OCI-LY1 (cell line): ENCODE results near the gene TTC31.
"Not testable (repeated sequence)": the region's sequence is repeated elsewhere in the genome, so short reads cannot be mapped to it uniquely, and the experiment has no call there.

ENCODE experiments used
- H2AFZ ChIP-seq: fragments of 200-600 bp; sonication (generic), shearing (Covaris generic); 2 replicates; pipeline ENCODE4 v1.6.0; 2014; ENCODE audit warnings: antibody characterized with exemption, mild to moderate bottlenecking, low read length
- H3F3A ChIP-seq: fragments of 200-600 bp; sonication (generic), shearing (Covaris generic); 2 replicates; pipeline ENCODE4 v1.6.0; 2014; ENCODE audit warnings: mild to moderate bottlenecking, antibody characterized with exemption, low read length, moderate library complexity; ENCODE audit not compliant: insufficient read depth
- H3K27ac ChIP-seq: fragments of 200-600 bp; sonication (generic); 2 replicates; pipeline ENCODE4 v1.5.1; 2014; ENCODE audit warnings: low read length, mixed run types, mild to moderate bottlenecking, low read depth; ENCODE audit not compliant: poor library complexity, severe bottlenecking
- H3K27me3 ChIP-seq: fragments of 200-600 bp; sonication (generic); 2 replicates; pipeline ENCODE4 v1.6.0; 2014; ENCODE audit warnings: antibody characterized with exemption, mild to moderate bottlenecking, low read length, moderate library complexity; ENCODE audit not compliant: insufficient read depth
- H3K36me3 ChIP-seq: fragments of 200-600 bp; sonication (generic); 2 replicates; pipeline ENCODE4 v1.6.1; 2014; ENCODE audit warnings: mild to moderate bottlenecking, antibody characterized with exemption, low read length, moderate library complexity, mixed read lengths; ENCODE audit not compliant: insufficient read depth
- H3K4me1 ChIP-seq: fragments of 200-600 bp; sonication (generic); 2 replicates; pipeline ENCODE4 v1.5.1; 2014; ENCODE audit warnings: mild to moderate bottlenecking, low read length, moderate library complexity; ENCODE audit not compliant: insufficient read depth, severe bottlenecking
- H3K4me2 ChIP-seq: fragments of 200-600 bp; sonication (generic), shearing (Covaris generic); 2 replicates; pipeline ENCODE4 v1.6.1; 2014; ENCODE audit warnings: low read length
- H3K4me3 ChIP-seq: fragments of 200-600 bp; sonication (generic); 2 replicates; pipeline ENCODE4 v1.5.1; 2014; ENCODE audit warnings: low read length, low read depth, mild to moderate bottlenecking, mixed read lengths; ENCODE audit not compliant: poor library complexity, severe bottlenecking
- H3K79me2 ChIP-seq: fragments of 200-600 bp; shearing (Covaris generic); 2 replicates; pipeline ENCODE4 v1.6.1; 2016; ENCODE audit warnings: mixed run types, low read length, mixed read lengths; ENCODE audit not compliant: insufficient read depth
- H3K9ac ChIP-seq: fragments of 200-600 bp; sonication (generic), shearing (Covaris generic); 2 replicates; pipeline ENCODE4 v1.6.1; 2014; ENCODE audit warnings: mild to moderate bottlenecking, low read length, mixed read lengths
- H3K9me2 ChIP-seq: fragments of 200-600 bp; sonication (generic), shearing (Covaris generic); 2 replicates; pipeline ENCODE4 v1.6.1; 2014; ENCODE audit warnings: low read depth, mild to moderate bottlenecking, low read length, mixed read lengths
- H3K9me3 ChIP-seq: fragments of 200-600 bp; shearing (Covaris generic); 2 replicates; pipeline ENCODE4 v1.6.1; 2014; ENCODE audit warnings: low read length, mixed read lengths
- H4K20me1 ChIP-seq: fragments of 200-600 bp; sonication (generic), shearing (Covaris generic); 2 replicates; pipeline ENCODE4 v1.6.0; 2016; ENCODE audit warnings: mild to moderate bottlenecking, low read length; ENCODE audit not compliant: insufficient read depth
- EZH2 ChIP-seq: fragments of 200-600 bp; sonication (generic), shearing (Covaris generic); IDR thresholded peaks from 2 replicates; pipeline ENCODE4 v1.8.0; 2017; ENCODE audit warnings: borderline replicate concordance, mixed run types, mild to moderate bottlenecking, antibody characterized with exemption, low read length, moderate library complexity, mixed read lengths
- TF ChIP-seq, protein P1 (sequence below): fragments of 200-600 bp; sonication (generic), shearing (Covaris generic); IDR thresholded peaks from 2 replicates; pipeline ENCODE4 v1.5.1; 2017; ENCODE audit warnings: mild to moderate bottlenecking, antibody characterized with exemption, low read length, moderate library complexity, mixed read lengths

TTC31 gene

DNA sequence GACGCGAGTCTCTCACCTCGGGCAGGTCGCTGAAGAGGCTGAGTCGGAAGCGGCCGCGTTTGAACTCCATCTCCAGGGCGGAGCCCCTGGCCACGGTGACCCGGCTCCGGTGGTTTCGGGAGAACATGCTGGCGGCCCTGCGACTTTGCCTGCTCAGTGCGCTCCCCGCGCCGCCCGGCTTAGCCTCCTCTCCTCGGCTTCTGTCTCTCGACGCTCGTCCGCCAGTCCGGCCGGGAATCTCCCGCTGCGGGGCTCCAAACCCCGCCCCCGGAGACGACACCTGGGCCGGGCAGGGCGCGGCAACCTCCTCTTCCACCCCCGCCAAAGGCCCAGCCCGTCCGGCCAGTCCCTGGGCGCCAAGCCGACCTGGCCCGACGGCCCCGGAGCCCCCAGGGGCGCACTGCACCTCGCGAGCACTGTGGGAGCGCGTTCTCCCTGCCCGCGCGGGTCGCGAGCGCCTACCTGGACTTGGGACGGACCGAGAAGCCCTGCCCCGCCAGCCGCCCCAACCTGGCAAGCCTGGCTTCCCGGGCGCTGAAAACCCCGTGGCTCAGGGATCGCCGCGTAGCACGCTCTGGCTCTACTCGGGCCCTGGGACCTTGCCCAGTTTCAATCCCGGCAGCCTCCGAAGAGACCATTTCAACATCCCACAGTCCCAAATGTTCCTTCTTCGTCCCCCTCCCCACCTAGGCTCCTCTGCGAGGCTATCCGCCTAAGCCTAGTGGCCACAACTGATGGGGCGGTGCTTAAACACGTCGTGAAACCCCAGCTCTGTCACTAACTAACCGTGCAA lies 41.0 kb upstream of the TTC31 start, which contains the start of gene RTKN:
RTKN (minus strand) TSS at position 248 of the 793 bp plus-strand sequence; CDS start at position 127, 121 bp downstream.
- no peaks in the 10 kb centered on the region for H4K20me1 ChIP-seq
- no peaks in the 10 kb centered on the region for H3K36me3 ChIP-seq
- no peaks in the 10 kb centered on the region for H3K79me2 ChIP-seq
- no peaks in the 10 kb centered on the region for H3K9me2 ChIP-seq
- TF ChIP-seq, protein P1, sequence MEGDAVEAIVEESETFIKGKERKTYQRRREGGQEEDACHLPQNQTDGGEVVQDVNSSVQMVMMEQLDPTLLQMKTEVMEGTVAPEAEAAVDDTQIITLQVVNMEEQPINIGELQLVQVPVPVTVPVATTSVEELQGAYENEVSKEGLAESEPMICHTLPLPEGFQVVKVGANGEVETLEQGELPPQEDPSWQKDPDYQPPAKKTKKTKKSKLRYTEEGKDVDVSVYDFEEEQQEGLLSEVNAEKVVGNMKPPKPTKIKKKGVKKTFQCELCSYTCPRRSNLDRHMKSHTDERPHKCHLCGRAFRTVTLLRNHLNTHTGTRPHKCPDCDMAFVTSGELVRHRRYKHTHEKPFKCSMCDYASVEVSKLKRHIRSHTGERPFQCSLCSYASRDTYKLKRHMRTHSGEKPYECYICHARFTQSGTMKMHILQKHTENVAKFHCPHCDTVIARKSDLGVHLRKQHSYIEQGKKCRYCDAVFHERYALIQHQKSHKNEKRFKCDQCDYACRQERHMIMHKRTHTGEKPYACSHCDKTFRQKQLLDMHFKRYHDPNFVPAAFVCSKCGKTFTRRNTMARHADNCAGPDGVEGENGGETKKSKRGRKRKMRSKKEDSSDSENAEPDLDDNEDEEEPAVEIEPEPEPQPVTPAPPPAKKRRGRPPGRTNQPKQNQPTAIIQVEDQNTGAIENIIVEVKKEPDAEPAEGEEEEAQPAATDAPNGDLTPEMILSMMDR, result no peak
- no peak for TF ChIP-seq EZH2
- no peaks in the 10 kb centered on the region for H3K9me3 ChIP-seq
- H3K4me2 ChIP-seq, result peak within 1 kb of the TSS; percentile 43
- H3K9ac ChIP-seq, result no peak within 1 kb of the TSS
- no peak within 1 kb of the TSS for H2AFZ ChIP-seq
- H3K4me3 ChIP-seq, result peak within 1 kb of the TSS; percentile 32
- no peaks in the 10 kb centered on the region for H3F3A ChIP-seq
- peaks cover 25% of the 10 kb centered on the region for H3K4me1 ChIP-seq
- peaks cover 12% of the 10 kb centered on the region; the same call in 1 of the 2 replicates for H3K27me3 ChIP-seq
- no peak within 1 kb of the TSS for H3K27ac ChIP-seq

DNA sequence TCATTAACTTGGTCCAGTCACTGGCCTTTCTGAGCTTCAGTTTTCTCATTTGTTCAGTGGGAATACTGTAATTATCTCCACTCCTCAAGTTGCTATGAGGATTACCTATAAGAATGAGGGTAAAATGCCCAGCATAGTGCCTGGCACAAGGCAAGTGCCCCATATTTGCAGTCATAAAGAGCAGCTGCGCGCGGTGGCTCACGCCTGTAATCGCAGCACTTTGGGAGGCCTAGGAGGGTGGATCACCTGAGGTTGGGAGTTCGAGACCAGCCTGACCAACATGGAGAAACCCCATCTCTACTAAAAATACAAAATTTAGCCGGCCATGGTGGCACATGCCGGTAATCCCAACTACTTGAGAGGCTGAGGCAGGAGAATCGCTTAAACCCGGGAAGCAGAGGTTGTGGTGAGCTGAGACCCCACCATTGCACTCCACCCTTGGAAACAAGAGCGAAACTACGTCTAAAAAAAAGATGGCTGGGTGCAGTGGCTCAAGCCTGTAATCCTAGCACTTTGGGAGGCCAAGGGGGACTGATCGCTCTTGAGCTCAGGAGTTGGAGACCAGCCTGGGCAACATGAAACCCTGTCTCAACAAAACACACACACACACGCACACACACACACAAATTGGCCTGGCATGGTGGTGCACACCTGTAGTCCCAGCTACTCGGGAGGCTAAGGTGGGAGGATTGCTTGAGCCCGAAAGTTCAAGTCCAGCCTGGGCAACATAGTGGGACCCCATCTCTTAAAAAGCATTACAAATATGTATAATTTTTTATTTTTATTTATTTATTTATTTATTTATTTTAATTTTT lies 40.2 kb upstream of the TTC31 start:
- H3F3A ChIP-seq, H3K9me2 ChIP-seq, H3K79me2 ChIP-seq, H3K36me3 ChIP-seq, H3K27ac ChIP-seq, H2AFZ ChIP-seq, H3K4me3 ChIP-seq, H4K20me1 ChIP-seq, H3K9ac ChIP-seq, H3K9me3 ChIP-seq: not testable (repeated sequence)
- peak overlapping the region; percentile 43 for H3K4me2 ChIP-seq
- H3K4me1 ChIP-seq, result peaks cover 25% of the 10 kb centered on the region
- peaks cover 12% of the 10 kb centered on the region; the same call in 1 of the 2 replicates for H3K27me3 ChIP-seq

DNA sequence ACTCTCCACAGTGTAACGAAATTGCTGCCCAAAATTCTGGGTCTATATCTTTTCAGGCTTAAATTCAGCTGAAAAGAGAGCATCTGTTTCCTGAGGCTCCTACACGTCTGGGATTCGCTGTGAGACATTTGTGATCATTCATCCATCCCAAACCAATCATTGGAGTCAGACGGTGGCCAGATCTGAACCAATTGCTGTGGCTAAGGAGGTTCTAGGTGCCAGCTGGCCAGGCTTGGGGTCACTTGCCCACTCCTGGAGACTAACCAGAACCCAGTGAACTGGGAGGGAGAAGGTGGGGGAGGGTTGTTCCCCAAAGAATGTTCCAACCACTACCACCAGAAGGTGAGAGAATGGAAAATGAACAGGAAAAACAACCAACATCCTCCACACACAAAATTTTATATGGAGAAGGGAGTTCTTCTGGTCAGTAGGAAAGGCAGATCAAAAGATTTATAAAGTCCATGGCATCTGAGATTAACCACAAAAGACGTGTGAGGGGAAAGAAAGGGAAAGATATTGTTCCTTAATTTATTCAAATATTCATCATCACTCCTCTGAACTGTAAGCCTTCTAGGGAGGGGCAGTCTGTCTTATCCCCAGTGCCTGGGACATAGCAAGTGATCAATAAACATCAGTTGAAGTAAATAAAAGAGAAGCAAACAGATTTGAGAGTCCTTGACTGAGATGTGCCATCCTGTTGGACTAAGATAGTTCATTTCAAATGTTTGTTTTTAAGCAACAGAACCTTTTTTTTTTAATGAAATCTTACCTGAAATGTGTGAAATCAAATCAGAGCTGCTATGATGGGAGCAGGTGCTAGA lies 38.2 kb upstream of the TTC31 start:
- Histone ChIP-seq H3F3A (no peaks in the 10 kb centered on the region), H3K9me2 (no peaks in the 10 kb centered on the region), H3K9ac (no peak overlapping the region), H2AFZ (no peak overlapping the region), H3K27me3 (peaks cover 12% of the 10 kb centered on the region; the same call in 1 of the 2 replicates), H3K4me1 (peaks cover 25% of the 10 kb centered on the region), H3K9me3 (no peaks in the 10 kb centered on the region), H3K27ac (no peak overlapping the region), H3K79me2 (no peaks in the 10 kb centered on the region), H3K36me3 (no peaks in the 10 kb centered on the region), H3K4me3 (no peak overlapping the region), H3K4me2 (no peak overlapping the region), H4K20me1 (no peaks in the 10 kb centered on the region)
- TF ChIP-seq, protein P1, result no peak
- TF ChIP-seq EZH2, result no peak
